ENCODE measurements around the gene BCL2.

Gene BCL2

DNA sequence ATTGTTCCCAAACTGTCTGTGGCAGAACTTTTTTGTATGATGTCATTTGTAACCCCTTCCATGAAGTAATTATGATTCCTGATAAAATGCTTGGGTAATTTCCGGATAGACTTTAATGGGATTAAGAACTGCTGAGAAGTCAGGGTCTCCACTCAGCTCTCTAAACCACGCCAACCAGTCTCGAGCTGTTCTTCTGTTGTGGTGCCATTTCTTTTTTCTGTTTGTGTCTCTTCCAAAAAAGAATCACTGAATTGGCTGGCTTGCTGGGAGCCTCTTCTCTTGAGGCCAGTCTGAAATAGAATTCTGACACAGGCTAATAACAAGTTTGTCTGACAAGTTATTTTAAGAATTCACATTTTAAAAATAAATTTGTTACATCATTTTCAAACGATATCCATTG lies 198.9 kb downstream of the BCL2 start:
- Mint-ChIP-seq H3K9me3 (no peaks in the 10 kb centered on the region), H3K27me3 (peaks cover 38% of the 10 kb centered on the region), H3K4me3 (no peak overlapping the region), H3K4me1 (peaks cover 10% of the 10 kb centered on the region), H3K27ac (no peak overlapping the region), H3K36me3 (peaks cover 16% of the 10 kb centered on the region)
- DNase-seq, result no peak
- CTCF ChIA-PET, result interaction anchor here (1.0 to 2.3 kb wide), 5 partner anchors 104 to 220 kb away, joined by 4 to 12 read pairs (median 5); no protein-coding TSS in a partner anchor

DNA sequence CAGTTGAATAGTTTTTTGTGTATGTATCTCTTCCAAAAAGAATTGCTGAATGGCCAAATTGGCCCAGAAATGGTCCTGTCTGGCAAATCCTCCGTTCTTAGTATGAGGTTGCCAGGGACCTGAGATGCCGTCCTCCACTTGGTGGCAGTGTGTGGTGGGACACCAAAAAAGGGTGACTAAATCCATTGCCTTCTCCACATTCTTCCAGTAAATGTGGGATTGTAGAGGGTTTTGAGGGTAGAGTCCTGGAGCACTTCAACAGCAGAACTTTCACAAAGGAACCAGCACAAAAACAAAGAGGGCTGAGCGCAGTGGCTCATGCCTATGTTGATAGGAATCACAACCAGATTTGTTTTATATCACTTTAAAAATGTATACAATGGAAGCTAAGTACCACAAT lies 199.9 kb downstream of the BCL2 start:
- CTCF ChIA-PET, result interaction anchor here (0.6 to 2.3 kb wide), 9 partner anchors 12 to 221 kb away, joined by 3 to 12 read pairs (median 4); no protein-coding TSS in a partner anchor
- peaks cover 45% of the 10 kb centered on the region for H3K27me3 Mint-ChIP-seq
- no peaks in the 10 kb centered on the region for H3K9me3 Mint-ChIP-seq
- peaks cover 10% of the 10 kb centered on the region for H3K4me1 Mint-ChIP-seq
- no peak overlapping the region for H3K27ac Mint-ChIP-seq
- DNase-seq, result peak; percentile 49
- no peak overlapping the region for H3K4me3 Mint-ChIP-seq
- peaks cover 10% of the 10 kb centered on the region for H3K36me3 Mint-ChIP-seq

GRCh38 chr18:63113899-63114565 lies 205.5 kb downstream of the BCL2 start:
- Mint-ChIP-seq H3K27me3 (peaks cover 50% of the 10 kb centered on the region), H3K36me3 (peaks cover 21% of the 10 kb centered on the region), H3K9me3 (peaks cover 22% of the 10 kb centered on the region), H3K4me3 (no peak overlapping the region), H3K27ac (no peak overlapping the region), H3K4me1 (peaks cover 30% of the 10 kb centered on the region)
- CTCF ChIA-PET, result no interaction called here
- DNase-seq, result no peak

GRCh38 chr18:63112706-63113105 lies 206.9 kb downstream of the BCL2 start:
- Mint-ChIP-seq H3K4me3 (no peak overlapping the region), H3K9me3 (peaks cover 22% of the 10 kb centered on the region), H3K27ac (no peak overlapping the region), H3K27me3 (peaks cover 40% of the 10 kb centered on the region), H3K36me3 (peaks cover 21% of the 10 kb centered on the region), H3K4me1 (peaks cover 30% of the 10 kb centered on the region)
- no peak for DNase-seq
- CTCF ChIA-PET, result no interaction called here

DNA sequence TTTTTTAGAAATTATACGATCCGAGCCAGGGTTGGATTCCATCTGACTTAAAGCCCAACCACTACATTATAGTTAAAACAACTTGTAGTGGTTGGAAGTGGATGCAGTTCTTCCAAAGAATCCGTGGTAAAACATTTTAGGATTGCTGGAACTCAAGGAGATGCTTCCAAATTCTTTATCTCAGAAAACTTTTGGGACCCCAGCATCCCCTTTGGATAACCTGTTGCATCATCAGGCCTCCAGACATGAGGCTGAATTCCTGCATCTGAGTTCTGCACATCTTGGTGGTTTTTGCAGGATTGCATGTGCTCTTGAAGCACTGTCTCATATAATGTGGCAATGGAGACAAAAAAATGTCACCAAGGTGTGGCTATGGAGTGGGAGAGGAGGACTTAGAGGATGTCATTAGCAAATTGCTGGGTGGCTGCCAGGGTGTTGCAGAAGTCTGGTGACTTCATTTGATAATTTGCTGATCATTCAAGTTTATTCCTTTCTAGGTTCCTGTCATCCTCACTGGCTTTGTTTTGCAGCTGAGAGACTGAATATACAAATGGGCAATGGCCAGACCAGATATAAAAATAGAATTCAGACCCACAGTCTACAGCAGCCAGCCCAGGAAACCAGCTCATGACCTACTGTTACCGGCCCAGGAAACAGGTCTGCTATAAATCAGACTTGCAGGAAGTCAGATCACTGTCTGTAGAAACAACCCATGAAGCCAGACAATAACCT lies 207.7 kb downstream of the BCL2 start:
- CTCF ChIA-PET, result no interaction called here

GRCh38 chr18:63109802-63110201 lies 209.8 kb downstream of the BCL2 start:
- no peak for DNase-seq
- peaks cover 26% of the 10 kb centered on the region for H3K9me3 Mint-ChIP-seq
- CTCF ChIA-PET, result no interaction called here
- H3K4me1 Mint-ChIP-seq, result peaks cover 50% of the 10 kb centered on the region
- H3K4me3 Mint-ChIP-seq, result no peak overlapping the region
- H3K27me3 Mint-ChIP-seq, result peaks cover 20% of the 10 kb centered on the region
- peaks cover 24% of the 10 kb centered on the region for H3K36me3 Mint-ChIP-seq
- no peak overlapping the region for H3K27ac Mint-ChIP-seq

More for the DNA sequence above, 207.7 kb downstream of the BCL2 start:
- Mint-ChIP-seq H3K27ac (no peak overlapping the region), H3K27me3 (peaks cover 34% of the 10 kb centered on the region), H3K4me1 (peaks cover 38% of the 10 kb centered on the region), H3K9me3 (peaks cover 22% of the 10 kb centered on the region), H3K36me3 (peaks cover 21% of the 10 kb centered on the region), H3K4me3 (no peak overlapping the region)
- no peak for DNase-seq

DNA sequence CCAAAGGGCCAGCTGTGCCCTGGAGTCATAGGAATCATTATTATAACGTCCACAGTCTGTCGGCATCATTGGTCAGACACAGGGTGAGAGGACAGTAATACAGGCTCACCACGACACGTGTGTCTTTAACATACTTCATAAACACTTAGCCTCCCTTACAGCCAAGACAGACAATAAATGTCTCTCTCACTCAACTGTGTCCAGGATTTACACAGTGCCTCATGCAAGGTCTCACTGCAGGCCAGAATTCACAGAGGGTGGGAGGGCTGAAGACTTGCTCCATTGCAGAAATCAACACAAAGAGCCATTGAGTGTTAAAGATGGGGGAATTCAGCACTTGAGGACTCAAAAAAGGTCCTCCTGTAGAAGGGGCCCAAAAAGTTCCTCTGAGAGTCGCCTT lies 210.5 kb downstream of the BCL2 start:
- Mint-ChIP-seq H3K9me3 (peaks cover 28% of the 10 kb centered on the region), H3K27me3 (peaks cover 17% of the 10 kb centered on the region), H3K4me1 (peaks cover 46% of the 10 kb centered on the region), H3K4me3 (no peak overlapping the region), H3K27ac (no peak overlapping the region), H3K36me3 (peaks cover 23% of the 10 kb centered on the region)
- CTCF ChIA-PET, result no interaction called here
- no peak for DNase-seq

DNA sequence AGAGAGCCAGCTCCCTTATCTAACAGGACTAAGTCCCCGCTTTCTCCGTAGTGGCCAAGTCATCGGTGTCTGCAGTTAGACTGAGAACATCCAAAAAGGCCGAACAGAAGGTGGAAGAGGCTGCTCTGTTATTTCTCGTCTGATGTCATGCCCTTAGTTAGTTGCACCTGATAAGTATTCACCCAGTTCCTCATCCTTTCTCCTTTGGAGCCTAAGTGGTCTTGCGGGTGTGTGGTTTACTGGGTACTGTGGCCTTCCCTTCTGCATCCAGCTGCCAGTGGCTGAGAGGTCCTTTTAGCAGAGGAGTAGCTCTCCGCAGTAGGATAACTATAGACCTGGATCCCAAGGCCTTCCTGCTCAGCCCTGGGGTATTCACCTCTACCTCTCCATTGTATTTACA lies 211.6 kb downstream of the BCL2 start:
- Mint-ChIP-seq H3K4me1 (peaks cover 50% of the 10 kb centered on the region), H3K27me3 (peaks cover 17% of the 10 kb centered on the region), H3K36me3 (peaks cover 25% of the 10 kb centered on the region), H3K27ac (no peak overlapping the region), H3K4me3 (no peak overlapping the region), H3K9me3 (peaks cover 27% of the 10 kb centered on the region)
- CTCF ChIA-PET, result interaction anchor here (0.6 kb wide), 1 partner anchor 47 kb away, joined by 3 read pairs; no protein-coding TSS in a partner anchor
- no peak for DNase-seq

DNA sequence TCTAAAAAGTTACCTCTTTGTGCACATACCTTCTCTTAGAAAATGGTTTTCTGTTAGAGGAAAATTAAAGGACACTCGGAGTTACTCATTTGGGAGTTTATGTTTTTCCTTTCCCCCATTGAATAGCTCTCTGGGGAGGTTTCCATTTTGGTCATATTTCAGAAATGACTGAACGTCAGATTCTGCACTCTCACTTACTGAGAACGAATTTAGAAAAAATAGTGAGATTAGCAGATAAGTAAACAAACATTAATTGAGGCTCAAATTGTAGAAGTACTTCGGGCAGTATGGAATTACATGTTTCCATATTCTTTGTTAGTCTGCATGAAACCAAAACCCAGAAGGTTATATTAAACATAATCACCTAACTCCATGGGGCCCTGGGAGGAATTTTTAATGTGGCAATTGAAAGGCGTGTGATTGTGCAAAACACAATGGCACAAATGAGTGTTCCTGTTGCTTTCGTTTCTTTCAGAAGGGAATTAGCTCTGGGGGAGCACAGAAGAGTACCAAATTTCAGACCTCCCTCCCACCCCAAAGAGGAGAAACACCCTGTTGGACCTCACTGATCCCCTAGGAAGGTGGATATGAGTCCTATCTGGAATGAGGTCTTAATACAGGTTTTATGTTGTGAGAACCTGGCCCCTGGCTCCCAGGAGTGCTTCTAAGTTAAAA lies 212.3 kb downstream of the BCL2 start:
- Mint-ChIP-seq H3K9me3 (peaks cover 21% of the 10 kb centered on the region), H3K27me3 (peaks cover 18% of the 10 kb centered on the region), H3K27ac (peak overlapping the region; percentile 79), H3K36me3 (peaks cover 20% of the 10 kb centered on the region), H3K4me3 (peak overlapping the region; percentile 56), H3K4me1 (peaks cover 51% of the 10 kb centered on the region)
- CTCF ChIA-PET, result interaction anchor here (0.6 to 0.7 kb wide), 2 partner anchors 48 to 211 kb away, joined by 3 read pairs; no protein-coding TSS in a partner anchor
- DNase-seq, result no peak

GRCh38 chr18:63106727-63107126 lies 212.8 kb downstream of the BCL2 start:
- Mint-ChIP-seq H3K27me3 (peaks cover 18% of the 10 kb centered on the region), H3K27ac (peak overlapping the region; percentile 79), H3K4me1 (peaks cover 51% of the 10 kb centered on the region), H3K36me3 (peaks cover 18% of the 10 kb centered on the region), H3K9me3 (peaks cover 15% of the 10 kb centered on the region), H3K4me3 (peak overlapping the region; percentile 56)
- CTCF ChIA-PET, result interaction anchor here (0.7 kb wide), 1 partner anchor 212 kb away, joined by 3 read pairs; no protein-coding TSS in a partner anchor
- no peak for DNase-seq

GRCh38 chr18:63105636-63106316 lies 213.8 kb downstream of the BCL2 start:
- CTCF ChIA-PET, result no interaction called here
- DNase-seq, result no peak
- no peak overlapping the region for H3K27ac Mint-ChIP-seq
- H3K27me3 Mint-ChIP-seq, result peaks cover 18% of the 10 kb centered on the region
- peaks cover 14% of the 10 kb centered on the region for H3K36me3 Mint-ChIP-seq
- H3K4me1 Mint-ChIP-seq, result peaks cover 55% of the 10 kb centered on the region
- no peak overlapping the region for H3K4me3 Mint-ChIP-seq
- peaks cover 10% of the 10 kb centered on the region for H3K9me3 Mint-ChIP-seq

- no peak for DNase-seq
- no peak overlapping the region for H3K4me3 Mint-ChIP-seq
Observed at GRCh38 chr18:63104868-63105267, 214.7 kb downstream of the BCL2 start.

GRCh38 chr18:63102941-63103744 lies 216.4 kb downstream of the BCL2 start:
- peaks cover 13% of the 10 kb centered on the region for H3K36me3 Mint-ChIP-seq
- H3K27me3 Mint-ChIP-seq, result peaks cover 7% of the 10 kb centered on the region
- no peak for DNase-seq
- CTCF ChIA-PET, result interaction anchor here (1.3 kb wide), 1 partner anchor 220 kb away, joined by 3 read pairs; no protein-coding TSS in a partner anchor
- H3K9me3 Mint-ChIP-seq, result peaks cover 10% of the 10 kb centered on the region
- peak overlapping the region; percentile 22 for H3K4me3 Mint-ChIP-seq
- H3K27ac Mint-ChIP-seq, result peak overlapping the region; percentile 46
- peaks cover 81% of the 10 kb centered on the region for H3K4me1 Mint-ChIP-seq

More at GRCh38 chr18:63104868-63105267, 214.7 kb downstream of the BCL2 start:
- CTCF ChIA-PET, result no interaction called here
- Mint-ChIP-seq H3K36me3 (peaks cover 14% of the 10 kb centered on the region), H3K27me3 (peaks cover 10% of the 10 kb centered on the region), H3K4me1 (peaks cover 64% of the 10 kb centered on the region), H3K9me3 (peaks cover 10% of the 10 kb centered on the region), H3K27ac (peak overlapping the region; percentile 43)
